H7 (cell line): ENCODE results near the gene ZNF284. TPM values are rescaled to one million over a fixed set of nuclear protein-coding genes. Genes with fewer than 3 reads are reported as not detected.
A peak's percentile ranks its signal among the peaks of the same experiment; 100 is the strongest.
"Not testable (repeated sequence)": the region's sequence is repeated elsewhere in the genome, so short reads cannot be mapped to it uniquely, and the experiment has no call there.

Source experiments
- DNase-seq: peaks from one replicate; pipeline ENCODE4 v3.0.0; 2012
- H3K27me3 ChIP-seq: 2 replicates; pipeline ENCODE4 v1.6.0; 2011; ENCODE audit warnings: mild to moderate bottlenecking, low read length; ENCODE audit not compliant: control insufficient read depth, insufficient read depth
- H3K36me3 ChIP-seq: replicated peaks from 2 replicates; pipeline ENCODE4 v1.5.1; 2011; ENCODE audit warnings: low read length; ENCODE audit not compliant: control insufficient read depth, insufficient read depth
- H3K4me3 ChIP-seq: 2 replicates; pipeline ENCODE4 v1.5.1; 2011; ENCODE audit warnings: low read depth, mild to moderate bottlenecking, control low read depth, low read length, moderate library complexity; ENCODE audit not compliant: insufficient read depth
- total RNA-seq: library from RNA; depleted of rRNA; stranded (reverse); fragments of >200 nt; shearing (Covaris generic); gene quantifications from 2 replicates; pipeline ENCODE4 v1.2.3, GENCODE V29; 2014

ZNF284 gene
- total RNA-seq, 1 experiment from 2014 or later: 1.3 TPM

DNA sequence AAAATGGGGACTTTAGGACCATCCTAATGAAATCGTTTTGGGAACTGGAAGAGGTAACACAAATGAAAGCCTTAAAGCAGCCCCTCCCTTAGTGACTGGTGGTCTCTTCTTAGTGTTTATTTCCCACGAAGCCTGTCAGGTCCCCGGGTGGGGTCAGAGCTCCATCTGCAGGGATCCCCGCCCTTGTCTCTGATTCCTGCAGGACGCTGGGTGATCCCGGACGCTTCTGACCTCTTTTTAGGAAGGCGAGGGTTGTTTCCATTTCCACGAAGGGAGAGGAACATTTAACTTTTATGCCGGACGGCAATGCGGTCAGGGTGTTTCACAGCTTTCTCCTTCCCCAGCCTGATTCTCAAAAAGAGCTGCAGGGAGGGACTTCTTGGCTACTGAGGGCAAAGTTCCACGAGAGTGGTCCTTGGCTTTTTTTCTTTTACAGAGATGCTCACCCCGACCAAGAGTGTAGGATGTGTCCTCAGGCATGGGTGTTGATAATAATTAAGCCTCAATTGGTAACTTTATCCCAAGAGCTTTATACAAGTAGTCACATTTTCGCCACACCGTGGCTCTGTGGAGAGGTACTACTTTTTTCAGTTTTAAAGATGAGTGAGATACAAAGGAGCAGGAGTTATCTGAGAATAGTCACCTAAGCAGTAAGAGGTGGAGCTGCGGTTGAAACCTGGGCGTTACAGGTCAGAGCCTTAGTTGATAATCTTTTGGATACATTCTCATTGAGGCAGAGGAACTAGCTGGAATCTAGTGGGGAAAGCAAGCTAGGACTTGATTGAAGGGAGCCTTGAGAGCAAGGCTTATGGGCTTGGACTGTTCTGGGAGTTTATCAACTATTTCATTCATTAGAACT is 813 bp downstream of the ZNF284 start:
- Histone ChIP-seq H3K36me3 (no peaks in the 10 kb centered on the region), H3K4me3 (peak overlapping the region; percentile 70), H3K27me3 (peaks cover 12% of the 10 kb centered on the region; the same call in 1 of the 2 replicates)
- peak; percentile 35 for DNase-seq

DNA sequence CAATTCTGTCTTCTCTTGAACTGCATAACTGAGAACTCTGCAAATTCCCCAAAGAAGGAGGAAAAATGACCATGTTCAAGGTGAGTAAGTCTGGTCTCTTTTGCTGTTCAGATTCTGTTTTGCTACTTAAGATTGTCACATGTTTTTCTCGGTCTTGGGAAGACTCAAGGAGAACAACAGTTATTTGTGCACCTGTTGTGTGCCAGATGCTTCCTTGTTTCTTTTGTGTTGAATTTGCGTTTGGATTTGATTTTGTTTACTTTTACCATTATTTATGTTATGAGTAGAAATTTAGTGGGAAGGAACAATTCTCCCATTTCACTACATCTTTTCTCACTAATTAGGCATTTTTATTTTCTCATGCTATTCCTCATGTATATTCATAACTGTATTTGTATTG is 4.4 kb downstream of the ZNF284 start:
- DNase-seq: no peak
- Histone ChIP-seq H3K36me3 (no peaks in the 10 kb centered on the region), H3K27me3 (peaks cover 12% of the 10 kb centered on the region; the same call in 1 of the 2 replicates), H3K4me3 (no peak overlapping the region)

- no peak overlapping the region for H3K4me3 ChIP-seq
- DNase-seq: no peak
- H3K27me3 ChIP-seq: no peaks in the 10 kb centered on the region
- H3K36me3 ChIP-seq: no peaks in the 10 kb centered on the region
These were observed 20.1 kb downstream of the ZNF284 start for GRCh38 chr19:44092108-44092507.

DNA sequence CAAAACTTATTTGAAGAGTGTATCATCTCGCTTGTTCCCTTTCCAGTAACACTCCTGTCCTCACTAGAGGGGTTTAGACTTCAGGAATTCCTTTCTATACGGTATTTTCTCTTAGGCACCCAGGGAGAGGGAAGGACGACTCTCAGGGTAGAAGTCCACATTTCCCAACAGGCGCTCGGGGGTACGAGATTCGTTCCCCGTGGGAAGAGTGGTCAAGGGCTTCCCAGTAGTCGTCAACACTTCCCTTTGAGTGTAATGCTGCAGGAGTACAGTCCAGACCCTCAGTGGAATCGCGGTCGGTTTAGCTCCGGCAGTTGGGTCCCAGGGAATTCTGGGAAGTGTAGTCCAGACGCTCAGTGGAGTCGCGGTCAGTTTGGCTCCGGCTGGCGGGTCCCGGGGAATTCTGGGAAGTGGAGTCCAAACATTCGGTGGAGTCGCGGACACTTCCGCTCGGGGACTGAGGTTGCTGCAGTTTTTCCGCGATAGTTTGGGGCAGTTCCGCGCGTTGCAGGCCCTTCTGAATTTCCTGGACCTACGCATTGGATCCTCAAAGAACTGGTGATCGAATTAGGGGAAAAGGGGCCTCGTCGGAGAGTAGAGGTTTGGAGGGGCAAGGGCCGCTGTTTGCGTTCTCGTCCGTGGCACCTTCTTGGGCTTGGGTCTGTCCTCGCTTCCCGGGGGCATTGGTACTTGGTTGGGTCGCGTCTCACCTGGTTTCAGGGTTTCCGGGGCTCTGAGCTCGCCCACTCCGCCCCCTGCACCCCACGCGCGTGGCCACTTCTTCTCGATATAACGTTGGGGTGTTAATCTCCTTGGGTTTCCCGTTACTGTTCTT is 22.2 kb downstream of the ZNF284 start, which contains the start of gene ZNF224:
Gene ZNF224, plus strand, starts transcription at position 431 of the 835 bp plus-strand sequence. CDS start 3,513 bp downstream, outside the sequence.
- no peaks in the 10 kb centered on the region for H3K36me3 ChIP-seq
- no peaks in the 10 kb centered on the region for H3K27me3 ChIP-seq
- H3K4me3 ChIP-seq: peak within 1 kb of the TSS; percentile 66
- peak; percentile 86 for DNase-seq

DNA sequence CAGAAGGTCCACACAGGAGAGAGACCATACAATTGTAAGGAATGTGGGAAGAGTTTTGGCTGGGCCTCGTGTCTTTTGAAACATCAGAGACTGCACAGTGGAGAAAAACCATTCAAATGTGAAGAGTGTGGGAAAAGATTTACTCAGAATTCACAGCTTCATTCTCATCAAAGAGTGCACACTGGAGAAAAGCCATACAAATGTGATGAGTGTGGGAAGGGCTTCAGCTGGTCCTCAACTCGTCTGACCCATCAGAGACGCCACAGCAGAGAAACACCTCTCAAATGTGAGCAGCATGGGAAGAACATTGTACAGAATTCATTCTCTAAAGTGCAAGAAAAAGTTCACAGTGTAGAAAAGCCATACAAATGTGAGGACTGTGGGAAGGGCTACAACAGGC is 35.8 kb downstream of the ZNF284 start:
- H3K4me3 ChIP-seq: no peak overlapping the region
- peaks cover 23% of the 10 kb centered on the region for H3K36me3 ChIP-seq
- no peaks in the 10 kb centered on the region for H3K27me3 ChIP-seq
- no peak for DNase-seq

DNA sequence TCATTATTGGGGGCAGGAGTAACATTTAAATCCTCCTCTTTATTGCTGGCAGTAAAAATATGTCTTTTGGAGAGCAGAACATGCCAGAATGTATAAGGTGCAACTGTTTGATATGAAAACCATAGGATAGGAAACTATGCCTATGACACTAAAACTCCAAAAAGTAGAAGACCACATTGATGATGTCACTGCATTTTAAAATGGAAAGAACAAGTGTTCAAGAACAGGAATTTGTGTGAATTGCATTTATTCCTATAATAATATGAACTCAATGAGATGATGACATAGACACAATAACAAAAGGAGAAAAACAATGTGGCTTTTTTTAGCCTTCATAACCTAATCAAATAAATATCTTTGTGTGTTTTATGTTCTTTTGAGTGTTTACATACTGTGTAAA is 37.5 kb downstream of the ZNF284 start:
- H3K4me3 ChIP-seq: no peak overlapping the region
- H3K36me3 ChIP-seq: peaks cover 21% of the 10 kb centered on the region
- no peaks in the 10 kb centered on the region for H3K27me3 ChIP-seq
- DNase-seq: no peak

GRCh38 chr19:44111910-44112463 is 40.0 kb downstream of the ZNF284 start:
- H3K36me3 ChIP-seq: peaks cover 10% of the 10 kb centered on the region
- peak; percentile 38 for DNase-seq

DNA sequence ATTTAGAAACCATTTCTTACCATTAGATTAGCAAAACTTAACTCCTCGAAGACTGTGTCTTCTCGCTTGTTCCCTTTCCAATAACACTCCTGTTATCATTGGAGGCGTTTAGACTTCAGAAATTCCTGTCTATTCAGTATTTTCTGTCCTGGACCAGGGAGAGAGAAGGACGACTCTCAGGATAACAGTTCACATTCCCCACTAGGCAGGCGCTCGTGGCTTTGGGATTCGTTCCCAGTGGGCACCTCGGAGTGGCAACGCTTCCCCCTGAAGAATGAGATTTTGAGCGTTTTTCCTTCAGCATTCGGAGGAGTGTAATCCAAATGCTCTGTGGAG is 40.8 kb downstream of the ZNF284 start:
- peak overlapping the region; percentile 65 for H3K4me3 ChIP-seq
- H3K36me3 ChIP-seq: peaks cover 4% of the 10 kb centered on the region
- no peak for DNase-seq
- no peaks in the 10 kb centered on the region for H3K27me3 ChIP-seq

More at GRCh38 chr19:44111910-44112463, 40.0 kb downstream of the ZNF284 start:
- Histone ChIP-seq H3K4me3 (peak overlapping the region; percentile 65), H3K27me3 (no peaks in the 10 kb centered on the region)

DNA sequence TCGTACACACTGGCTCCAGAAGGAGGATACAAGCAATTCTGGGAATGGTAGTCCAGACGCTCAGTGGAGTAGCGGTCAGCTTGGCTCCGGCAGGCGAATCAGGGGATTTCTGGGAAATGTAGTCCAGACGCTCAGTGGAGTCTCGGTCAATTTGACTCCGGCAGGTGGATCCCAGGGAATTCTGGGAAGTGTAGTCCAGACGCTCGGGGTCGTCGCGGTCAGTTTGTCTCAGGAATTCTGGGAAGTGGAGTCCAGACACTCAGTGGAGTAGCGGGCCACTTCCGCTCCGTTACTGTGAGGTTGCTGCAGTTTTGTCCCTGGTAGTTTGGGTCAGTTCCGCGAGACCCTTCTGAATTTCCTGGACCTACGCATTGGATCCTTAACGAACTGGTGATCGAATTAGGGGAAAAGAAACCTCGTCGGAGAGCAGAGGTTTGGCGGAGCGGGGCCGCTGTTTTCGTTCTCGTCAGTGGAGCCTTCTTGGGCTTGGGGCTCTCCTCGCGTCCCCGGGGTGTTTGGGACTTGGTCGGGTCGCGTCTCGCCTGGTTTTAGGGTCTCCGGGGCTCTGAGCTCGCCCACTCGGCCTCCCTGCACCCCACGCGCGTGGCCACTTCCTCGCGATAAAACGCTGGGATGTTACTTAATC is 41.3 kb downstream of the ZNF284 start, which contains the start of gene ZNF225:
Gene ZNF225, plus strand, starts transcription at position 262 of the 646 bp plus-strand sequence. CDS start 2,429 bp downstream, outside the sequence.
- H3K27me3 ChIP-seq: no peaks in the 10 kb centered on the region
- peak within 1 kb of the TSS; percentile 65 for H3K4me3 ChIP-seq
- peaks cover 1% of the 10 kb centered on the region for H3K36me3 ChIP-seq
- peak; percentile 87 for DNase-seq

GRCh38 chr19:44113784-44114390 is 41.9 kb downstream of the ZNF284 start:
- peak; percentile 47 for DNase-seq
- H3K27me3 ChIP-seq: no peaks in the 10 kb centered on the region
- peak overlapping the region; percentile 63 for H3K4me3 ChIP-seq
- peaks cover 4% of the 10 kb centered on the region for H3K36me3 ChIP-seq

GRCh38 chr19:44121162-44121561 is 49.2 kb downstream of the ZNF284 start:
- not testable (repeated sequence) for H3K27me3 ChIP-seq, DNase-seq, H3K36me3 ChIP-seq, H3K4me3 ChIP-seq

GRCh38 chr19:44131955-44132354 is 60.0 kb downstream of the ZNF284 start:
- no peak for DNase-seq
- peaks cover 1% of the 10 kb centered on the region for H3K36me3 ChIP-seq
- no peak overlapping the region for H3K4me3 ChIP-seq
- H3K27me3 ChIP-seq: no peaks in the 10 kb centered on the region
